Astrocyte (in vitro differentiated cells and primary cell): ENCODE measurements around the gene IFIT1. TPM values are rescaled to one million over a fixed set of nuclear protein-coding genes. Genes with fewer than 3 reads are reported as not detected.
"Not testable (repeated sequence)": the region's sequence is repeated elsewhere in the genome, so short reads cannot be mapped to it uniquely, and the experiment has no call there.

ENCODE experiments used
- DNase-seq: peaks from one replicate; pipeline ENCODE4 v3.0.0-alpha.2; 2010; ENCODE audit warnings: low read depth
- FAIRE-seq: peaks from 2 replicates; lab custom pipeline; 2011; peaks lifted over from hg19 to GRCh38; lab: Jason Lieb, UNC
- H2AFZ ChIP-seq: 2 replicates; pipeline ENCODE4 v1.6.0; 2012; ENCODE audit warnings: low read depth, low read length, inconsistent platforms
- H3K27ac ChIP-seq: 2 replicates; pipeline ENCODE4 v1.5.1; 2011; ENCODE audit warnings: low read depth, low read length, inconsistent platforms
- H3K27me3 ChIP-seq: 2 replicates; pipeline ENCODE4 v1.6.0; 2011; ENCODE audit warnings: low read length, inconsistent platforms; ENCODE audit not compliant: insufficient read depth
- H3K36me3 ChIP-seq: 2 replicates; pipeline ENCODE4 v1.5.1; 2011; ENCODE audit warnings: low read length, inconsistent platforms; ENCODE audit not compliant: insufficient read depth
- H3K4me1 ChIP-seq: 2 replicates; pipeline ENCODE4 v1.5.1; 2011; ENCODE audit warnings: low read length, inconsistent platforms; ENCODE audit not compliant: insufficient read depth
- H3K4me2 ChIP-seq: 2 replicates; pipeline ENCODE4 v1.6.0; 2012; ENCODE audit warnings: low read length, inconsistent platforms
- H3K4me3 ChIP-seq: 2 replicates; pipeline ENCODE4 v1.5.1; 2011; ENCODE audit warnings: low read depth, mild to moderate bottlenecking, low read length, inconsistent platforms; ENCODE audit not compliant: insufficient read depth
- H3K79me2 ChIP-seq: 2 replicates; pipeline ENCODE4 v1.6.0; 2012; ENCODE audit warnings: mild to moderate bottlenecking, low read length, inconsistent platforms; ENCODE audit not compliant: insufficient read depth
- H3K9ac ChIP-seq: 2 replicates; pipeline ENCODE4 v1.6.0; 2012; ENCODE audit warnings: mild to moderate bottlenecking, low read length, inconsistent platforms
- H3K9me3 ChIP-seq: 2 replicates; pipeline ENCODE4 v1.5.1; 2012; ENCODE audit warnings: low read depth, mild to moderate bottlenecking, low read length, inconsistent platforms; ENCODE audit not compliant: insufficient read depth
- H4K20me1 ChIP-seq: 2 replicates; pipeline ENCODE4 v1.6.0; 2012; ENCODE audit warnings: low read length, inconsistent platforms; ENCODE audit not compliant: insufficient read depth
- H3K27ac Mint-ChIP-seq: one replicate; pipeline ENCODE4 v1.8.0; 2021; ENCODE audit warnings: mild to moderate bottlenecking, mixed read lengths; ENCODE audit not compliant: unreplicated experiment
- H3K27me3 Mint-ChIP-seq: one replicate; pipeline ENCODE4 v1.8.0; 2021; ENCODE audit warnings: low read depth, mixed read lengths; ENCODE audit not compliant: unreplicated experiment
- H3K36me3 Mint-ChIP-seq: one replicate; pipeline ENCODE4 v1.8.0; 2021; ENCODE audit warnings: low read depth, mixed read lengths; ENCODE audit not compliant: unreplicated experiment
- H3K4me1 Mint-ChIP-seq: one replicate; pipeline ENCODE4 v1.8.0; 2021; ENCODE audit warnings: low read depth, mixed read lengths; ENCODE audit not compliant: unreplicated experiment
- H3K4me3 Mint-ChIP-seq: one replicate; pipeline ENCODE4 v1.8.0; 2021; ENCODE audit warnings: mild to moderate bottlenecking, moderate library complexity, mixed read lengths; ENCODE audit not compliant: unreplicated experiment
- H3K9me3 Mint-ChIP-seq: one replicate; pipeline ENCODE4 v1.8.0; 2021; ENCODE audit warnings: mild to moderate bottlenecking, mixed read lengths; ENCODE audit not compliant: unreplicated experiment
- EZH2 ChIP-seq: IDR thresholded peaks from 2 replicates; pipeline ENCODE4 v1.6.1; 2012; ENCODE audit warnings: mild to moderate bottlenecking, low read length, inconsistent platforms; ENCODE audit not compliant: insufficient read depth
- total RNA-seq: library from RNA; stranded (reverse); gene quantifications from 2 replicates; pipeline ENCODE4 v1.2.1, GENCODE V29; 2021
- TF ChIP-seq, protein P1 (sequence below): IDR thresholded peaks from 2 replicates; pipeline ENCODE4 v1.5.1; 2011; ENCODE audit warnings: low read depth, mild to moderate bottlenecking, inconsistent platforms, low read length, moderate library complexity; ENCODE audit not compliant: insufficient read depth

The IFIT1 gene
- total RNA-seq, 1 donor from 2014 or later, result 335 TPM

GRCh38 chr10:89438525-89438924 is 46.1 kb downstream of the IFIT1 start:
- Mint-ChIP-seq H3K9me3 (no peaks in the 10 kb centered on the region), H3K27me3 (no peaks in the 10 kb centered on the region), H3K4me3 (no peak overlapping the region), H3K4me1 (peaks cover 8% of the 10 kb centered on the region), H3K36me3 (no peaks in the 10 kb centered on the region), H3K27ac (no peak overlapping the region)
- DNase-seq (no peak), FAIRE-seq (no peak)
- Histone ChIP-seq H3K36me3 (no peaks in the 10 kb centered on the region), H2AFZ (no peak overlapping the region), H3K4me1 (no peaks in the 10 kb centered on the region), H3K4me2 (no peak overlapping the region), H3K79me2 (no peaks in the 10 kb centered on the region), H3K4me3 (no peak overlapping the region), H3K9me3 (no peaks in the 10 kb centered on the region), H3K27ac (no peak overlapping the region), H3K27me3 (no peaks in the 10 kb centered on the region), H4K20me1 (no peaks in the 10 kb centered on the region), H3K9ac (no peak overlapping the region)
- TF ChIP-seq, protein P1, sequence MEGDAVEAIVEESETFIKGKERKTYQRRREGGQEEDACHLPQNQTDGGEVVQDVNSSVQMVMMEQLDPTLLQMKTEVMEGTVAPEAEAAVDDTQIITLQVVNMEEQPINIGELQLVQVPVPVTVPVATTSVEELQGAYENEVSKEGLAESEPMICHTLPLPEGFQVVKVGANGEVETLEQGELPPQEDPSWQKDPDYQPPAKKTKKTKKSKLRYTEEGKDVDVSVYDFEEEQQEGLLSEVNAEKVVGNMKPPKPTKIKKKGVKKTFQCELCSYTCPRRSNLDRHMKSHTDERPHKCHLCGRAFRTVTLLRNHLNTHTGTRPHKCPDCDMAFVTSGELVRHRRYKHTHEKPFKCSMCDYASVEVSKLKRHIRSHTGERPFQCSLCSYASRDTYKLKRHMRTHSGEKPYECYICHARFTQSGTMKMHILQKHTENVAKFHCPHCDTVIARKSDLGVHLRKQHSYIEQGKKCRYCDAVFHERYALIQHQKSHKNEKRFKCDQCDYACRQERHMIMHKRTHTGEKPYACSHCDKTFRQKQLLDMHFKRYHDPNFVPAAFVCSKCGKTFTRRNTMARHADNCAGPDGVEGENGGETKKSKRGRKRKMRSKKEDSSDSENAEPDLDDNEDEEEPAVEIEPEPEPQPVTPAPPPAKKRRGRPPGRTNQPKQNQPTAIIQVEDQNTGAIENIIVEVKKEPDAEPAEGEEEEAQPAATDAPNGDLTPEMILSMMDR, result no peak
- no peak for TF ChIP-seq EZH2

DNA sequence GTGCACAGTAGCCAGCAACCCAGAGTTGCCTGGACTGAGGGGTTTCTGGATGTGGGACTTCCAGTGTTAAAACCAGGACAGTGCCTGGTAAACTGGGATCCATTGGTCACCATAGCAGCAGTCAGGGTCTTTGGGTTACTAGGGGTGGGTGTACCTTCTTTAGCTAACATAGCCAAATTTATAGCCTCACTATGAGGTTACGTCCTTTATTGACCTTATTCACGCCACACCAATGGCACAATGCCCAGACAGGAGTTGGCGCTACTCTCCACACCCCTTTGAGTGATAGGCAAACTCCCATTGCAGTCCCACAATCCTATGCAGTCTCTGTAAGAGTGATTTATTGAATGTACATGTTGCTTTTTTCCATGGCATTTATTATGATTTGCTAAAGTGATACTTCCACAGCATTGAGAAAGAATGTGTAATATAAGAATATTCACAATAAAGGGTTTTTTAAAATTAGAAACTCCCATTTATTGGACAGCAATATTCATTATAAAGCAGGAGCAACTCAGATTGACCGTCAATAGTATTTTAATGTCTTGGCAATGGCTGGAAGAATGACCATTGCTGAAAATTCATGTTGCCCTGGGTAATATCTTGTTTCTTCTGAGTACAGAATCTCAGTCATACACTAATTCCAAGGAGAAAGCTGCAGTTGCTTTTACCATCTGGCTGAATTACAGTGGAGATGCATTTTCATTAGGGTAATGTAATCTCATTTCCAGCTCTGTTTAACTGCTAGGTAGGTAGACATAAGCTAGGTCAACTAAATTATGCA is 48.0 kb downstream of the IFIT1 start:
- Histone ChIP-seq H3K36me3 (no peaks in the 10 kb centered on the region), H2AFZ (no peak overlapping the region), H3K4me2 (no peak overlapping the region), H3K9ac (no peak overlapping the region), H3K9me3 (peaks cover 3% of the 10 kb centered on the region), H3K79me2 (no peaks in the 10 kb centered on the region), H3K4me1 (no peaks in the 10 kb centered on the region), H3K27ac (no peak overlapping the region), H3K27me3 (no peaks in the 10 kb centered on the region), H4K20me1 (no peaks in the 10 kb centered on the region), H3K4me3 (no peak overlapping the region)
- no peak for DNase-seq
- Mint-ChIP-seq H3K4me3 (no peak overlapping the region), H3K9me3 (no peaks in the 10 kb centered on the region), H3K27me3 (no peaks in the 10 kb centered on the region), H3K27ac (no peak overlapping the region), H3K4me1 (peaks cover 8% of the 10 kb centered on the region), H3K36me3 (no peaks in the 10 kb centered on the region)
- TF ChIP-seq EZH2, result no peak
- no peak for FAIRE-seq

DNA sequence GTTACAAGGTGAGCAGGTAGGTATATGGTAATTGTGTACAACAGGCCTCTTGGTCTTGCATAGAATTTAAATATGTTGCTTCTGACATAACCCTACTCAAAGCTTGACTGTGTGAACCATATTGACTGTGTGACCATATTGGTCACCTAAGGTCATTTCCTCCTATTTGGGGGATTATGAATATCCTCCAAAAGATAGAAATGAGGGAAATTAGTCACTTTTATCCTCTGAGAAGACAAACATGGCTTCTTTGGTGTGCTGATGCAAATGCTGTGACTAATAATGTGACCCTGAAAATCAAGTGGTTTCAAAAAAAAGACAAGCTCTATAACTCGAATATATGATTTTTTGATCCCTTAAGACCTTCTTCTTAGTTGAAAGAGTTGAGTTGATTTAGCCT is 49.9 kb downstream of the IFIT1 start:
- Mint-ChIP-seq H3K4me1 (peaks cover 8% of the 10 kb centered on the region), H3K27ac (no peak overlapping the region), H3K36me3 (peaks cover 2% of the 10 kb centered on the region), H3K9me3 (peaks cover 12% of the 10 kb centered on the region), H3K27me3 (peaks cover 3% of the 10 kb centered on the region), H3K4me3 (no peak overlapping the region)
- Histone ChIP-seq H3K27ac (no peak overlapping the region), H3K9ac (no peak overlapping the region), H2AFZ (no peak overlapping the region), H3K4me3 (no peak overlapping the region), H3K4me2 (no peak overlapping the region), H3K4me1 (no peaks in the 10 kb centered on the region), H3K27me3 (no peaks in the 10 kb centered on the region), H3K9me3 (peaks cover 3% of the 10 kb centered on the region), H3K79me2 (no peaks in the 10 kb centered on the region), H3K36me3 (no peaks in the 10 kb centered on the region), H4K20me1 (no peaks in the 10 kb centered on the region)
- TF ChIP-seq, protein P1, result no peak
- TF ChIP-seq EZH2, result no peak
- DNase-seq, result no peak
- FAIRE-seq, result no peak

DNA sequence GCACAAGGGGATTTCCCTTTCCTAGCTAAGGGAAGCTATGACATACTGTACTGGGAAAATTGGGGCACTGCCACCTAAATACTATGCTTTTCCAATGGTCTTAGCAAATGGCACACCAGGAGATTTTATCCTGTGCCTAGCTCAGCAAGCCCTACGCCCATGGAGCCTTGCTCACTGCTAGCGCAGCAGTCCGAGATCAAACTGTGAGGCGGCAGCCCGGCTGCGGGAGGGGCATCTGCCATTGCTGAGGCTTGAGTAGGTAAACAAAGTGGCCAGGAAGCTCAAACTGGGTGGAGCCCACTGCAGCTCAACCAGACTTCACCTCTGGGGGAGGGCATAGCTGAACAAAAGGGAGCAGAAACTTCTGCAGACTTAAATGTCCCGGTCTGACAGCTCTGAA is 52.4 kb downstream of the IFIT1 start:
- not testable (repeated sequence) for H3K4me1 ChIP-seq, H3K4me1 Mint-ChIP-seq, H3K27me3 Mint-ChIP-seq, H3K79me2 ChIP-seq, FAIRE-seq, H3K4me3 ChIP-seq, H3K27ac ChIP-seq, DNase-seq, H3K36me3 ChIP-seq, H3K9ac ChIP-seq, H4K20me1 ChIP-seq, H2AFZ ChIP-seq, H3K4me3 Mint-ChIP-seq, H3K4me2 ChIP-seq, H3K9me3 ChIP-seq, H3K27me3 ChIP-seq, H3K27ac Mint-ChIP-seq, H3K36me3 Mint-ChIP-seq
- H3K9me3 Mint-ChIP-seq, result peaks cover 14% of the 10 kb centered on the region
